OCI-LY1 (cell line): ENCODE data around the gene C10orf95.

Experiments used
- H2AFZ ChIP-seq: fragments of 200-600 bp; sonication (generic), shearing (Covaris generic); 2 replicates; pipeline ENCODE4 v1.6.0; 2014; ENCODE audit warnings: antibody characterized with exemption, mild to moderate bottlenecking, low read length
- H3F3A ChIP-seq: fragments of 200-600 bp; sonication (generic), shearing (Covaris generic); 2 replicates; pipeline ENCODE4 v1.6.0; 2014; ENCODE audit warnings: mild to moderate bottlenecking, antibody characterized with exemption, low read length, moderate library complexity; ENCODE audit not compliant: insufficient read depth
- H3K27ac ChIP-seq: fragments of 200-600 bp; sonication (generic); 2 replicates; pipeline ENCODE4 v1.5.1; 2014; ENCODE audit warnings: low read length, mixed run types, mild to moderate bottlenecking, low read depth; ENCODE audit not compliant: poor library complexity, severe bottlenecking
- H3K27me3 ChIP-seq: fragments of 200-600 bp; sonication (generic); 2 replicates; pipeline ENCODE4 v1.6.0; 2014; ENCODE audit warnings: antibody characterized with exemption, mild to moderate bottlenecking, low read length, moderate library complexity; ENCODE audit not compliant: insufficient read depth
- H3K36me3 ChIP-seq: fragments of 200-600 bp; sonication (generic); 2 replicates; pipeline ENCODE4 v1.6.1; 2014; ENCODE audit warnings: mild to moderate bottlenecking, antibody characterized with exemption, low read length, moderate library complexity, mixed read lengths; ENCODE audit not compliant: insufficient read depth
- H3K4me1 ChIP-seq: fragments of 200-600 bp; sonication (generic); 2 replicates; pipeline ENCODE4 v1.5.1; 2014; ENCODE audit warnings: mild to moderate bottlenecking, low read length, moderate library complexity; ENCODE audit not compliant: insufficient read depth, severe bottlenecking
- H3K4me2 ChIP-seq: fragments of 200-600 bp; sonication (generic), shearing (Covaris generic); 2 replicates; pipeline ENCODE4 v1.6.1; 2014; ENCODE audit warnings: low read length
- H3K4me3 ChIP-seq: fragments of 200-600 bp; sonication (generic); 2 replicates; pipeline ENCODE4 v1.5.1; 2014; ENCODE audit warnings: low read length, low read depth, mild to moderate bottlenecking, mixed read lengths; ENCODE audit not compliant: poor library complexity, severe bottlenecking
- H3K79me2 ChIP-seq: fragments of 200-600 bp; shearing (Covaris generic); 2 replicates; pipeline ENCODE4 v1.6.1; 2016; ENCODE audit warnings: mixed run types, low read length, mixed read lengths; ENCODE audit not compliant: insufficient read depth
- H3K9ac ChIP-seq: fragments of 200-600 bp; sonication (generic), shearing (Covaris generic); 2 replicates; pipeline ENCODE4 v1.6.1; 2014; ENCODE audit warnings: mild to moderate bottlenecking, low read length, mixed read lengths
- H3K9me2 ChIP-seq: fragments of 200-600 bp; sonication (generic), shearing (Covaris generic); 2 replicates; pipeline ENCODE4 v1.6.1; 2014; ENCODE audit warnings: low read depth, mild to moderate bottlenecking, low read length, mixed read lengths
- H3K9me3 ChIP-seq: fragments of 200-600 bp; shearing (Covaris generic); 2 replicates; pipeline ENCODE4 v1.6.1; 2014; ENCODE audit warnings: low read length, mixed read lengths
- H4K20me1 ChIP-seq: fragments of 200-600 bp; sonication (generic), shearing (Covaris generic); 2 replicates; pipeline ENCODE4 v1.6.0; 2016; ENCODE audit warnings: mild to moderate bottlenecking, low read length; ENCODE audit not compliant: insufficient read depth
- EZH2 ChIP-seq: fragments of 200-600 bp; sonication (generic), shearing (Covaris generic); IDR thresholded peaks from 2 replicates; pipeline ENCODE4 v1.8.0; 2017; ENCODE audit warnings: borderline replicate concordance, mixed run types, mild to moderate bottlenecking, antibody characterized with exemption, low read length, moderate library complexity, mixed read lengths
- TF ChIP-seq, protein P1 (sequence below): fragments of 200-600 bp; sonication (generic), shearing (Covaris generic); IDR thresholded peaks from 2 replicates; pipeline ENCODE4 v1.5.1; 2017; ENCODE audit warnings: mild to moderate bottlenecking, antibody characterized with exemption, low read length, moderate library complexity, mixed read lengths

C10orf95 gene

DNA sequence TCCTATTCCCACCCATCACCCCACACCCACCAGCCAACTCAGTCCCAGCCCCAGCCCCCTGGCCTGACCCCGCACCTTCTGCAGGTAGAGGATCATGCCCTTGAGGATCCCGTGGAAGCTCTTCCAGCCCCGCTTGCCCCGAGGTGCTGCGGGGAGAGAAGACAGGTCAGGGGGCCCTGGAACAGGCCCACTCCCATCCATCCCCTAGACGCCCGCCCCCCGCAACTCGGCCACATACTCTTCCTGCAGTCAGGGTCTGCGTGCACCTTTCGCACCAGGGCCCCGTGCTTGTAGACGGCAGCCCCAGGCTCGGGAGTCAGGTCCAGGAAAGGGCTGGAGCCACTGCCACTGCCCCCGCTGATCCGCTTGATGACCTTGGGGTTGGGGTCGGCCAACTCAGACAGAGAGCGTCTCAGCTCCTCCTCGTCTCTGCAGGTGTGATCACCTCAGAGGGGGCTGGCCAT, 46.2 kb downstream of the C10orf95 start:
- Histone ChIP-seq H3K79me2 (no peaks in the 10 kb centered on the region), H3K4me3 (no peak overlapping the region), H3F3A (no peaks in the 10 kb centered on the region), H3K4me2 (no peak overlapping the region), H2AFZ (no peak overlapping the region), H3K27ac (no peak overlapping the region), H3K27me3 (no peaks in the 10 kb centered on the region), H3K9ac (no peak overlapping the region), H3K4me1 (peaks cover 1% of the 10 kb centered on the region), H3K9me3 (no peaks in the 10 kb centered on the region), H4K20me1 (no peaks in the 10 kb centered on the region), H3K36me3 (no peaks in the 10 kb centered on the region; the same call in 1 of the 2 replicates), H3K9me2 (no peaks in the 10 kb centered on the region)
- TF ChIP-seq, protein P1, sequence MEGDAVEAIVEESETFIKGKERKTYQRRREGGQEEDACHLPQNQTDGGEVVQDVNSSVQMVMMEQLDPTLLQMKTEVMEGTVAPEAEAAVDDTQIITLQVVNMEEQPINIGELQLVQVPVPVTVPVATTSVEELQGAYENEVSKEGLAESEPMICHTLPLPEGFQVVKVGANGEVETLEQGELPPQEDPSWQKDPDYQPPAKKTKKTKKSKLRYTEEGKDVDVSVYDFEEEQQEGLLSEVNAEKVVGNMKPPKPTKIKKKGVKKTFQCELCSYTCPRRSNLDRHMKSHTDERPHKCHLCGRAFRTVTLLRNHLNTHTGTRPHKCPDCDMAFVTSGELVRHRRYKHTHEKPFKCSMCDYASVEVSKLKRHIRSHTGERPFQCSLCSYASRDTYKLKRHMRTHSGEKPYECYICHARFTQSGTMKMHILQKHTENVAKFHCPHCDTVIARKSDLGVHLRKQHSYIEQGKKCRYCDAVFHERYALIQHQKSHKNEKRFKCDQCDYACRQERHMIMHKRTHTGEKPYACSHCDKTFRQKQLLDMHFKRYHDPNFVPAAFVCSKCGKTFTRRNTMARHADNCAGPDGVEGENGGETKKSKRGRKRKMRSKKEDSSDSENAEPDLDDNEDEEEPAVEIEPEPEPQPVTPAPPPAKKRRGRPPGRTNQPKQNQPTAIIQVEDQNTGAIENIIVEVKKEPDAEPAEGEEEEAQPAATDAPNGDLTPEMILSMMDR, result no peak
- no peak for TF ChIP-seq EZH2

DNA sequence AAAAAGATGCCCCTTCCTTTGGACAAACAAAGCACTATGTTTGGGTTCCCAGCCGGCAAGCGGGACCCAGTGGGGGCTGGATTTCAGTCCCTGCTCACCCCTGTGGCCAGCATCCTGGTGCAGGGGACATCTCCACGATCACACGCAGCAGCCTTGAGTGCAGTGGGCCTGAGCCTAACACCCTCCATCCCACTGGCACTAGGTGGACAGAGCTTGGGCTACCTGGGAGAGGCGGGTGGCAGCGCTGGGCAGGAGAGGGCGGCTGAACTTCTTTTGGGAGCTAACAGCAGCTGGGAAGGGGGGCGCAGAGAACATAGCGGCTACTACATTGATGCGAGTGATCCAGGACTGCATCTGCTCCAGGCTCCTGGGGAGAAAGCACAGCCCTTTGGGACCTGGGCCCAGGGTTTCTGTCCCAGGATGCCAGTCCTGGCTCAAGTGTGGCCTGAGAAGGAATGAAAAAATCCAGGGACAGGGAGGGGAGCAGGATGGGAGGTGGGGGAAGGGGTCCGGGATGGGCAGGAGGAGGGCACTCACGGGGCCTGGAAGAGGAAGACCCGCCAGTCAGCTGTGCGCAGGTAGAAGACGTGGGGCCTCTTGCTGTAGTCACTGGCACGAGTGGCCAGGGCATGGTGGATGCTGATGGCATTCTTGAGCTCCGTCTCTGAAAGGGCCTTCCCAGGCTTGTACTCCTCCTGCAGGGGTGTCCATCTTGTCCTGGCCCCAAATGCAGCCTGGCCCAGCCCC, 46.8 kb downstream of the C10orf95 start:
- no peak for TF ChIP-seq EZH2
- TF ChIP-seq, protein P1, result no peak
- Histone ChIP-seq H3K9me2 (no peaks in the 10 kb centered on the region), H3K9me3 (no peaks in the 10 kb centered on the region), H3K27ac (no peak overlapping the region), H3K79me2 (no peaks in the 10 kb centered on the region), H3K9ac (no peak overlapping the region), H3K4me2 (no peak overlapping the region), H2AFZ (no peak overlapping the region), H3F3A (no peaks in the 10 kb centered on the region), H4K20me1 (no peaks in the 10 kb centered on the region), H3K4me3 (no peak overlapping the region), H3K36me3 (no peaks in the 10 kb centered on the region; the same call in 1 of the 2 replicates), H3K4me1 (peaks cover 7% of the 10 kb centered on the region), H3K27me3 (no peaks in the 10 kb centered on the region)

DNA sequence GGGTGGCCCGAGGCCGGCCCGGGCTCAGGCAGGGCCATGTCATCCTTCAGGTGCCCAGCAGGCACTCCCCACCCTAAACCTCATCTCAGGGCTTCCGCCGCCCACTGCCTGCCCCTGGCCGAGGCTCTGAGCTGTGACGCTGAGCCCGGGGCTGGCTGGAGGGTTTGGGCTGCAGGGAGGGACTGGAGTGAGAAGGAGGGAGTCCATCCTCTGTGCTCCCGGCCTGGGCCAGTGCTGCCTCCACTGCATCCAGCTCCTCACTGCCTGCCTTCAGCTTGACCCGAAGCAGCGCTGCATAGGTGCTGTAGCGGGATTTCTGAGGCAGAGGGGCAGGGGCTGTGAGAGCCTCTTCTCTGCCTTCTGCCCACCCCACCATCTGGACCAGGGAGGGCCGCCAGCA, 48.2 kb downstream of the C10orf95 start:
- peaks cover 8% of the 10 kb centered on the region for H3K4me1 ChIP-seq
- H3K9me2 ChIP-seq, result no peaks in the 10 kb centered on the region
- H3K27me3 ChIP-seq, result no peaks in the 10 kb centered on the region
- H3K36me3 ChIP-seq, result no peaks in the 10 kb centered on the region; the same call in 1 of the 2 replicates
- H3K79me2 ChIP-seq, result no peaks in the 10 kb centered on the region
- no peaks in the 10 kb centered on the region for H3F3A ChIP-seq
- H3K4me2 ChIP-seq, result no peak overlapping the region
- TF ChIP-seq, protein P1, result no peak
- no peak for TF ChIP-seq EZH2
- no peaks in the 10 kb centered on the region for H3K9me3 ChIP-seq
- H4K20me1 ChIP-seq, result no peaks in the 10 kb centered on the region
- H3K27ac ChIP-seq, result no peak overlapping the region
- H2AFZ ChIP-seq, result no peak overlapping the region
- H3K9ac ChIP-seq, result no peak overlapping the region
- H3K4me3 ChIP-seq, result no peak overlapping the region
